ENCODE results near the gene OCRL. TPM values are rescaled to one million over a fixed set of nuclear protein-coding genes. Genes with fewer than 3 reads are reported as not detected.
A peak's percentile ranks its signal among the peaks of the same experiment; 100 is the strongest.

OCRL gene
- total and polyA plus RNA-seq, 2 donors (not counting 1 experiment from before 2014, with no cell fraction given) = 4.6 to 10.6 TPM

DNA sequence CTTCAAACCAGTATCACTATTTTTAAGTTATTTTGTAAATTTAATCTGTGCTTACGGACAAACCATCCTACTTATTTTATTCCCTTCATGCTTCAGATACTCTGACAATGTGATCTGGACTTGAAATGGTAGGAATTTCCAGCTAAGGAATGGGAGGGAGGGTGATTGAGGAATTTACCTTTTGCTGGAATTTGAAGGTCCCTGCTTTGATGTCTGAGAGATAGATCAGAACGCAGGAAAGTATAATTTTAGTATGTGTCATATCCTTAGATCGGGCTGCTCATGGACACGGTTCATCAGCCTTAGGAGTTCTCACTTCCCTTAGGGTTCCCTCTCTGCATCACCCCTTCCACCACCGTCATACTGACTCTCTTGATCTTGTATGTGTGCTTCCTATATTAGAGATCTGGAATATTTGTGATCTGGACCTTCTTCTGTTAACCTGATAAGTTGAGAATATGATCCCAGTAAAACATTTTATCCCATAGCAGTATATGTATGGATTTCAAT, 16.8 kb downstream of the OCRL start:
- no peaks in the 10 kb centered on the region for H3K9me3 Mint-ChIP-seq (ENCODE audit: insufficient read depth)

DNA sequence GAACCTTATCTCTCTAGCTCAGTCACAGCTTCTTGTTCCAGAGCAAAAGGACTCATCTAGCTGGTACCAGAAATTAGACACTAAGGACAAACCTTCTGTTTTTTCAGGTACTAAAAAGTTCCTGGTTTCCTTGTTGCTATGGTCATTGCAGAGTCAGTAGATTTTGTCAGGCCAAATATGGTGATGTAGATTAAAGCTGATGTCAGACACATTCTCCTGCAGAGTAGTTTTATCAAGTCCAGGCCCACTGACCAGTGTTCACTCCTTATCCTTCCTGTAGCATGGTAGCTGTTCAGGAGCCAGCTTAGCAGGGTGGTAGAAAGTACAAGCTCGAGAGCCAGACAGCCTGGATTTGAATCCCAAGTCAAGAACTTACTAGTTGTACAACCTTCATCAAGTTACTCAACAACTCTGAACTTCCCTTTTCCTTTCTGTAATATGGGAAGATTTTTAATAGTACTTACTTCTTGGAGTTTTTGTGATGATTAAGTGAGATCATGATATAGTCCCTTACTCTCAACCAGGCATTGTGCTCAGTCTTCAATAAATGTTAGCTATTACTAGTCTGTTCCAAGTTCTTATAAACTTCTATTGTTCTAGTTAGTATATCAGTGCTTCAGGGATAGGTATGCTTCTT, 17.9 kb downstream of the OCRL start:
- no peaks in the 10 kb centered on the region for H3K9me3 Mint-ChIP-seq (ENCODE audit: insufficient read depth)

More for the DNA sequence above, 16.8 kb downstream of the OCRL start:
- TF ChIP-seq EZH2 (IDR thresholded peaks at IDR 0.05; ENCODE audit: borderline replicate concordance, insufficient read depth, low read depth, low read length, poor library complexity, severe bottlenecking) = no peak
- Histone ChIP-seq H3K27me3 (replicated peaks in 1 of 4; ENCODE audit: control extremely low read depth in 1 of 4, control insufficient read depth in 3 of 4, insufficient read depth in 4 of 4, low read length in 3 of 4) (no peaks in the 10 kb centered on the region), H4K20me1 (ENCODE audit: control insufficient read depth, insufficient read depth, low read length, poor library complexity, severe bottlenecking) (no peaks in the 10 kb centered on the region), H3K4me3 (ENCODE audit: control extremely low read depth in 1 of 5, extremely low read depth in 1 of 5, insufficient read depth in 1 of 5, low read depth in 2 of 5, low read length in 4 of 5) (no peak overlapping the region), H3K4me1 (ENCODE audit: control insufficient read depth in 2 of 2, insufficient read depth in 2 of 2, low read length in 2 of 2) (peaks cover 13 to 15% of the 10 kb centered on the region in 2 donors), H3K27ac (ENCODE audit: low read length in 2 of 2) (no peak overlapping the region), H3K9me3 (ENCODE audit: control extremely low read depth in 1 of 3, control insufficient read depth in 2 of 3, insufficient read depth in 1 of 3, low read length in 2 of 3) (no peaks in the 10 kb centered on the region), H3K9ac (ENCODE audit: low read length) (no peak overlapping the region), H3K4me2 (replicated peaks; ENCODE audit: low read depth, low read length, poor library complexity, severe bottlenecking) (no peak overlapping the region), H3K36me3 (replicated peaks in 1 of 2; ENCODE audit: control extremely low read depth in 1 of 2, control insufficient read depth in 1 of 2, extremely low read depth in 1 of 2, insufficient read depth in 2 of 2, low read length in 1 of 2) (peaks cover 0 to 4% of the 10 kb centered on the region in 2 experiments), H3K79me2 (ENCODE audit: control insufficient read depth, insufficient read depth, low read length) (no peaks in the 10 kb centered on the region), H2AFZ (ENCODE audit: insufficient read depth, low read depth, low read length, poor library complexity, severe bottlenecking) (no peak overlapping the region)
- ATAC-seq (ENCODE audit: low read depth) (no peak), DNase-seq (peak; percentile 10)
- intact Hi-C loops (cut with micrococcal nuclease) = no loop called here
- WGBS (ENCODE audit: insufficient coverage) = no CpG with 5 or more reads among the region's 5 CpGs
- POLR2A ChIA-PET = no interaction called here
- CTCF ChIA-PET = no interaction called here
- peaks cover 8% of the 10 kb centered on the region for H3K4me1 Mint-ChIP-seq
- no peak overlapping the region for H3K4me3 Mint-ChIP-seq
- no peak overlapping the region for H3K27ac Mint-ChIP-seq
- H3K27me3 Mint-ChIP-seq = no peaks in the 10 kb centered on the region

More for the DNA sequence above, 17.9 kb downstream of the OCRL start:
- Histone ChIP-seq H3K4me2 (replicated peaks; ENCODE audit: low read depth, low read length, poor library complexity, severe bottlenecking) (no peak overlapping the region), H4K20me1 (ENCODE audit: control insufficient read depth, insufficient read depth, low read length, poor library complexity, severe bottlenecking) (no peaks in the 10 kb centered on the region), H3K27me3 (replicated peaks in 1 of 4; ENCODE audit: control extremely low read depth in 1 of 4, control insufficient read depth in 3 of 4, insufficient read depth in 4 of 4, low read length in 3 of 4) (no peaks in the 10 kb centered on the region), H3K9ac (ENCODE audit: low read length) (no peak overlapping the region), H3K4me1 (ENCODE audit: control insufficient read depth in 2 of 2, insufficient read depth in 2 of 2, low read length in 2 of 2) (peaks cover 13 to 15% of the 10 kb centered on the region in 2 donors), H3K79me2 (ENCODE audit: control insufficient read depth, insufficient read depth, low read length) (no peaks in the 10 kb centered on the region), H3K36me3 (replicated peaks in 1 of 2; ENCODE audit: control extremely low read depth in 1 of 2, control insufficient read depth in 1 of 2, extremely low read depth in 1 of 2, insufficient read depth in 2 of 2, low read length in 1 of 2) (peaks cover 0 to 4% of the 10 kb centered on the region in 2 experiments), H3K27ac (ENCODE audit: low read length in 2 of 2) (no peak overlapping the region), H3K9me3 (ENCODE audit: control extremely low read depth in 1 of 3, control insufficient read depth in 2 of 3, insufficient read depth in 1 of 3, low read length in 2 of 3) (no peaks in the 10 kb centered on the region), H3K4me3 (ENCODE audit: control extremely low read depth in 1 of 5, extremely low read depth in 1 of 5, insufficient read depth in 1 of 5, low read depth in 2 of 5, low read length in 4 of 5) (no peak overlapping the region), H2AFZ (ENCODE audit: insufficient read depth, low read depth, low read length, poor library complexity, severe bottlenecking) (no peak overlapping the region)
- intact Hi-C loops (cut with micrococcal nuclease) = no loop called here
- Mint-ChIP-seq H3K4me3 (no peak overlapping the region), H3K4me1 (peaks cover 8% of the 10 kb centered on the region), H3K27ac (no peak overlapping the region), H3K27me3 (no peaks in the 10 kb centered on the region)
- no peak for DNase-seq
- WGBS (ENCODE audit: insufficient coverage) = no CpG with 5 or more reads among the region's 1 CpG
- no peak for ATAC-seq (ENCODE audit: low read depth)
- ChIA-PET POLR2A (no interaction called here), CTCF (no interaction called here)
- no peak for TF ChIP-seq CTCF (IDR thresholded peaks at IDR 0.05)
- TF ChIP-seq EZH2 (IDR thresholded peaks at IDR 0.05; ENCODE audit: borderline replicate concordance, insufficient read depth, low read depth, low read length, poor library complexity, severe bottlenecking) = no peak
